ENCODE results near the gene PRIM2.
"Not testable (repeated sequence)": the region's sequence is repeated elsewhere in the genome, so short reads cannot be mapped to it uniquely, and the experiment has no call there.

The PRIM2 gene

DNA sequence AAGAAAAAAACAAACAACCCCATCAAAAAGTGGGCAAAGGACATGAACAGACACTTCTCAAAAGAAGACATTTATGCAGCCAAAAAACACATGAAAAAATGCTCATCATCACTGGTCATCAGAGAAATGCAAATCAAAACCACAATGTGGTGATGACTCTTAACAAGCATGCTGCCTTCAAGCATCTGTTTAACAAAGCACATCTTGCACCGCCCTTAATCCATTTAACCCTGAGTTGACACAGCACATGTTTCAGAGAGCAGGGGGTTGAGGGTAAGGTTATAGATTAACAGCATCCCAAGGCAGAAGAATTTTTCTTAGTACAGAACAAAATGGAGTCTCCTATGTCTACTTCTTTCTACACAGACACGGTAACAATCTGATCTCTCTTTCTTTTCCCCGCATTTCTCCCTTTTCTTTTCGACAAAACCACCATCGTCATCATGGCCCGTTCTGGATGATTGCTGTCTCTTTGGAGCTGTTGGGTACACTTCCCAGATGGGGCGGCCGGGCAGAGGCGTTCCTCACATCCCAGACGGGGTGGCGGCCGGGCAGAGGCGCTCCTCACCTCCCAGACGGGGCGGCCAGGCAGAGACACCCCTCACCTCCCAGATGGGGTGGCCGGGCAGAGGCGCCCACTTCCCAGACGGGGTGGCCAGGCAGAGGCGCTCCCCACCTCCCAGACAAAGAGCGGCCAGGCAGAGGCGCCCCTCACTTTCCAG is 7.2 kb upstream of the PRIM2 start:
- not testable (repeated sequence) for DNase-seq

DNA sequence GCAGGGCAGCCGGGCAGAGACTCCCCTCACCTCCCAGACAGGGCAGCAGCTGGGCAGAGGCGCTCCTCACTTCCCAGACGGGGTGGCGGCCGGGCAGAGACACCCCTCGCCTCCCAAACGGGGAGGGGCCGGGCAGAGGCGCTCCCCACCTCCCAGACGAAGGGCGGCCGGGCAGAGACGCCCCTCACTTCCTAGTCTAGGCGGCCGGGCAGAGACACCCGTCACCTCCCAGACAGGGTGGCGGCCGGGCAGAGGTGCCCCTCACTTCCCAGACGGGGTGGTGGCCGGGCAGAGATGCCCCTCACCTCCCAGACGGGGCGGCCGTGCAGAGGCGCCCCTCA is 6.6 kb upstream of the PRIM2 start:
- DNase-seq, result no peak

DNA sequence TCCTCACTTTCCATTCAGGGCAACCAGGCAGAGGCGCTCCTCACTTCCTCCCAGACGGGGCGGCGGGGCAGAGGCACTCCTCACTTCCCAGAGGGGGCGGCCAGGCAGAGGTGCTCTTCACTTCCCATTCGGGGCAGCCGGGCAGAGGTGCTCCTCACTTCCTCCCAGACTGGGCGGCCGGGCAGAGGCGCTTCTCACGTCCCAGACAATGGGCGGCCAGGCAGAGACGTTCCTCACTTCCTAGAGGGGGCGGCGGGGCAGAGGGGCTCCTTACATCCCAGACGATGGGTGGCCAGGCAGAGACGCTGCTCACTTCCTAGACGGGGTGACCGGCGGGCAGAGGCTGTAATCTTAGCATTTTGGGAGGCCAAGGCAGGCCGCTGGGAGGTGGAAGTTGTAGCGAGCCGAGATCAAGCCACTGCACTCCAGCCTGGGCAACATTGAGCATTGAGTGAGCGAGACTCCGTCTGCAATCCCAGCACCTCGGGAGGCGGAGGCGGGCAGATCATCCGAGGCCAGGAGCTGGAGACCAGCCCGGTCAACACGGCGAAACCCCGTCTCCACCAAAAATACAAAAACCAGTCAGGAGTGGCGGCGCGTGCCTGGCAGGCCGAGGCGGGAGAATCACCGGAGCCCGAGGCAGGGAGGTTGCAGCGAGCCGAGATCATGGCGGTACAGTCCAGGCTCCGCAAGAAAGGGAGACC is 6.0 kb upstream of the PRIM2 start:
- DNase-seq, result not testable (repeated sequence)

DNA sequence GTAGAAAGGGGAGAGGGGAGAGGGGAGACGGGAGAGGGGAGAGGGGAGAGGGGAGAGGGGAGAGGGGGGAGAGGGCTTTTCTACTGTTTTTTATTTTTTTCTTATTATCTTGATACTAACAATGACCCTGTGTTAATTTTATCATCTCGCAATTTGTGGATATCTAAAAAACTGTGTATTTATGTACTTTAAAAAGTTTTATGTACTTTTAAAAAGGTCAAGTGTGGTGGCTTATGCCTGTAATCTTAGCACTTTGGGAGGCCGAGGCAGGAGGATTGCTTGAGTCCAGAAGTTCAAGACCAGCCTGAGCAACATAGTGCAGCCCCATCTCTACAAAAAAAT is 5.5 kb upstream of the PRIM2 start:
- no peak for DNase-seq

DNA sequence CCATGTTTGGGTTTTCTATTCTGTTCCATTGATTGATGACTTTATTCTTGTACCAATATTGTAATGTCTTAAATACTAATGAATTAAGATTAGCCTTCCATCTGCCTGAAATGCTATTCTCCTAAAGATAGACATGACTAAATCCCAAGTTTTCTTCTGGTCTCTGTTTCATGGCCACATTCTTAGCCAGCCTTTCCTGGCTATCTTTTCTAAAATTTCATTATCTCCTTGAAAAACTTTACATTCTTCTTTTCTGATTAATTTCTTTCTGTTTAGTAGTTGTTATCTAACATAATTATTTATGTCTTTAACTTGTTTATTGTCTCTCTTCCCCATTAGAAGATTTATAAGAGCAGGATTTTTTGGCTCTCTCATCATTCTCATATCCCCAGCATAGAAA is 4.4 kb upstream of the PRIM2 start:
- DNase-seq, result no peak

DNA sequence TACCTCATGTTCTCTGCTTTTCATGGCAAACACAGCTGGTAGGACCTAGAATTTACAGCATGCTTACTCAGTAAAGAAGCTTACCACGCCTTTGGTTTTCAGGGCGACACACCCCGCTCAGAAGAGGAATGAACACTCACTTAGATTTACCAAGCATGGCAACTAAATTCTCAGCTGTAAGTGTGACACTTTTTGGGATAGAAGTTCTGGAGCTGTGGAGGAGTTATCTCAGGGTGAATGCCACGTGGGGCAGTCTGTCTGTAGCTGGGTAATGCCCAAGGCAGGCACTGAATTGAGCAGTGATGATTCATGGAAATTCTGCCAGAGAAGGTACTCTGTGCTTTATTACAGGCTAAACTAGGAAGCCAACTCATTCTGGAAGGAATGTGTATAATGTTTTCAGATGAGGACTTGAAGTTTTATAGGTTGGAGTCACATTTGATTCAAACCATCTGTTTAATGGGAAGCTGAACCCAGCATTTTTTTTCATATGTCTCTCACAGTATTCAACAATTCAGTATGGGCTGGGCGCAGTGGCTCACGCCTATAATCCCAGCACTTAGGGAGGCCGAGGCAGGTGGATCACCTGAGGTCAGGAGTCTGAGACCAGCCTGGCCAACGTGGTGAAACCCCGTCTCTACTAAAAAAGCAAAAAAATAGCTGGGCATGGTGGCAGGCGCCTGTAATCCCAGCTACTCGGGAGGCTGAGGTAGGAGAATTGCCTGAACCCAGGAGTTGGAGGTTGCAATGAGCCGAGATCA is 3.5 kb upstream of the PRIM2 start:
- DNase-seq, result no peak

DNA sequence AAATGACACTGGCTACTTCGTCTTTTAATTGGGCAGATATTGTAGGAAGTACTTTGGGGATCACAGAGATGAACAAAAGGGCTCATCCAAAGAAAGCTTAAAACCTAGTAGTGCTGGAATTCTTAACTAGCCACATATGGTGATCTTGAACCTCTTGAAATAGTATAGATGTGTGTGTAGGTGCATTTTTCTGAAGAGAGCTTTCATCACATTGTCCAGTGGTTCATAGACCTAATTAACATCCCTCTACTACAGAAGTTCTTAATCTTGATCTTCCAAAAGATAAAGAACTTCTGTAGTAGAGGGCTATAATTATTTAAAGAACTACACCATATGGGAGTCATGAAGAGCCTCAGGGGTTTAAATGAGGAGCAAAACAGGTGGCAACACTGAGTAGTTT is 2.3 kb upstream of the PRIM2 start:
- DNase-seq, result no peak

DNA sequence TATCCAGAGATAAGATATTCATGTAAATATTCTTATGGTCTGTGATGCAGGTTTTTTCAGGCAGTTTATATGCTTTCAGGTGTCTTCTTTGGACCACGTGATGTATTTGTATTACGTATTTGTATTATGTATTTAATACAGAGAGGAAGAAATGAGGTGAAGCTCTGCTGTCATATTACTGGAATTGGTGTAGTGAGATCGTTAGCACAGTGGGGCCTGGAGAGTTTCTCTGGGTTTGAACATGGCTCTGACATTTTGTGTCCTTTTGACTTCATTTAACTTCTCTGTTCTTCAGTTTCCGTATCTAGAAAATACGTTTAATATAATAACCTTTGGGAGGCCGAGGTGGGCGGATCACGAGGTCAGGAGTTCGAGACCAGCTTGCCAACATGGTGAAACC is 1.6 kb upstream of the PRIM2 start:
- no peak for DNase-seq

DNA sequence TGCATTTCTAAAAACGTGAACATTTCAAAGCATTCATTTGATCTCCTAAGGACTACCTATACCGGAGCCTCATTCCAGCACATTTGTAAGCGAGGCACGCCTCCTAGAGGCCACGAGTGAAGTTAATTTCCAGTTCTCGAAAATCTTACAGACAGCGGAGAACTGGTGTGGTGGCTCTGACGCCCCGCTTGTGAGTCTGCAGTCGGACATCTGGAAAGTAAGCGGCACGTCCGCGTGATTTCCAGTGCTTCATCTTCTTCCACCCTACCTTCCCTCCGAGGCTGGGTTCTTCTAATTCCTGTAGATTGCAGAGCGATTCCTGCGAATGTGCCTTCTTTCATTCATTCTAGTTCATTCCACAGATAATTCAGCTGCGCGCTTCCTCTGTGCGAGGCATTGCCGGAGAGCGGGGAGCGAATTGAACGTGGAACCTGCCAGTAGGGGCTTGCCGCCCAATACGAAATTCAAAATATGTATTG is 810 bp upstream of the PRIM2 start:
- peak; percentile 80 for DNase-seq

DNA sequence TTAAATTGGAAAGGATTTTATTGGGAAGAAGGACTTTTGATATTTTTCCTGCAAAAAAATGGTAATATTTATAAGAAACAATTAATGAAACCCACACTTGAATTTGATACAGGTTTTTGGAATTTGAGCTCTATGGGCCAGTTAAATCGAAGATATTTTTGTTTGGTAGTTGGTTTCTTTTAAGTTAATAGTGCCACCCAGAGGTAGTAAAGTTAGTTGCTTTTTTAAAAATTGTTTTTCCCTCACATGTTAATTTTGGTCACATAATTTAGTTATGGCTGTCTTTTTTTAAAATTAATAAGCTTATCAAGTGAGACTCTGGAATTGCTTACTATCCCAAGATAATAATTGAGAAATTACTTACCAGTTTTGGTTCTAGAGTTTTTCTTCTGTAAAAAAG is 7.1 kb downstream of the PRIM2 start:
- peak; percentile 40 for DNase-seq

DNA sequence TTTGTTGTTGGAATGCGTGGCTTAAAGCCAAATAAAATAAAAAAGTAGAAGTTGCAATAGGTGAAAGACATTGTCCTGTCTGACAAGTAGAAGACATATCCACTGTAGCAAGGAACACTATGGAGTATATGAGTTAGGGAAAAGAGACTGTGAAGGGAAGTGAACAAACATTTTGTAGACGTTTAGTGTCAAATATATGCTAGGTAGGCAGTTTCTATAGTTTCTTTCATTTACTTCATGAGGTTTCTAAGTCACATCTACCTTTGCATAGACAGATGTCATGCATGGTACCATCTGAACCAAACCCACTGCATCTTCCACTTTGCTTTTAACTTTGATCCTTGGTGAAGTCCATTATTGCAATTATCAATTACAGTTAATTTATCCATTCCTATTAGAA is 9.9 kb downstream of the PRIM2 start:
- no peak for DNase-seq

DNA sequence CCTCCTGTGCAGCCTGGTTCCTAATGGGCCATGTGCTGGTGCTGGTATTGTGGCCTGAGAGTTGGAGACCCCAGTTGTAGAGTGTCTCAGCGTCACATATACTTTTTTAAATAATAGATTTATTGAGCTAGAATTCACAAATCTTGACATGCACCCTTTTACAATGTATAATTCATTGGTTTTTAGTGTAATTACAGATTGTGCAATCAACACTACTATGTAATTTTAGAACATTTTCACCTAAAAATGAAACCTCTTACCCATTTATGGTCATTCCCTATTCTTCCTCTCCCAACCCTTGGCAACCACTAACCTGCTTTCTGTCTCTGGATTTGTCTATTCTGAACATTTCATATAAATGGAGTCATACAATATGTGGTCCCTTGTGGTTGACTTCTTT is 10.6 kb downstream of the PRIM2 start:
- no peak for DNase-seq

DNA sequence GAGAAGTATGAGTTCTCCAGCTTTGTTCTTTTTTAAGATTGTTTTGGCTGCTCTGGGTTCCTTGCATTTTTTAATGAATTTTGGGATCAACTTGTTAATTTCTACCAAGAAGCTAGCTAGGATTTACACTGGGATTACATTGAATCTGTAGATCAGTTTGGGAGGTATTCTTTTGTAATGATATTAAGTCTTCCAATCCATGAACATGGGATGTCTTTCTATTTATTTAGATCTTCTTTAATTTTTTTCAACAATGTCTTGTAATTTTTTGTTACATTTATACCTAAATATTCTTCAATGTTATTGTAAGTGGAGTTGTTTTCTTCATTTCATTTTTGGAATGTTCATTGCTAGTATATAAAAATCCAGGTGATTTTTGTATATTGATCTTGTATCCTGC is 12.5 kb downstream of the PRIM2 start:
- DNase-seq, result no peak

DNA sequence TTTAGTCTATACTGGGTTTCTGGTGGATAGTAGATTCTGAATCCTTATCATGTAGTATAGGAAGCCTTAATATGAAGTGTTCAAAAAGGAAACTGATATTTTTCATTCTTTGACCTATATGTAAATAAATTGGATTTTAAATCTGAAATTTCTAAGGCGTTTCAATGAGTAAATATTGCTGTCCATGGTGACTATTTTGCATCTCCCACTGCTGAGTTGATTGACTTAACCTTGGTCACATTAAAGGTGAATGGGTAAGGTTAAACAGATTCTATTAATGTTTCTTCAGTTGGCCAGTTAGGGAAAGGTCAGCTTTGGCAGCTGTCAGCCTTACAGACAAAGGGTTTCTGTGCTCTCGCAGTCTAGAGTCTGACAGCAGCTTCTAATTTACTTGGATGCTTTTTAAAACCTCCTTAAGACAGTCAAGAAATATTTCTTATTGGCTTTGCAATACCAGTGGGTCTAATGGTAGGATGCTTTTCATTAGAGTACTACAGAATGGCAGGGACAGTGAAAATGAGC is 24.8 kb downstream of the PRIM2 start:
- DNase-seq, result no peak

DNA sequence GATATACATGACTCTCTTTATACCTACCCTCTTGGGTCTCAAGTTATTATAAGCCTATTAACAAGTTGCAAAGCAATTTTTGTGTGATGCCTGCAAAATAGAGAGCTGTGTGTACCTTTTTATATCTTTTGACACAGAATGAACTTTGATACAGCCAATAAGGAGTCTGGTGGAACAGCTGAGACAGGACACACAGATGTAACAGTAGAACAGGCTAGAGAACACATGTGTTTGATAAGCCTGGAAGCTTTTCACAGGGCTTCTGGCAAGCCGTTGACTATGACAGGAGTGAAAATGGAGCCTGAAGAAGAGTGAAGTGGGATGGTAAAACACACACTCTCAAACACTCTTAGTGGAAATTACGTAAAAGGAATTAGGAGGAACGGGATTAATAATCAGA is 25.9 kb downstream of the PRIM2 start:
- DNase-seq, result not testable (repeated sequence)

DNA sequence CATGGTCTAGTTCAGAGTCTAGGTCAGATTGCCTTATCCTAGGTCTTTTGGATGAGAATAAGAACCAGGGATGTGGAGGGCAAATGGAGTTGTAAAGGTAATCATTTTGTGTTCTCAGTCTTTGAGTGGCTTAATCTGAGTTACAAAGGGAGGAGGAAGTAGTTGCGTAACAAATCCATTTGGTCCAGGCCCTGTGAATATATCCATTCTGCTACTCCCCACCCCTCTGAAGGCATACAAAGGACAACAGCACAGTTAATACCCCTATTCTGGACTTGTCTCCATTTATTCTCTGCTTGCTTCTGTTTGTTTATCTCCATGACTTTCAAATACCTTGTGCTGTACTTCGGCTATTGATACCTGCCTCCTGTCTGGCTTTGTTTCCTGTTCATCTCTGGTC is 29.3 kb downstream of the PRIM2 start:
- not testable (repeated sequence) for DNase-seq

DNA sequence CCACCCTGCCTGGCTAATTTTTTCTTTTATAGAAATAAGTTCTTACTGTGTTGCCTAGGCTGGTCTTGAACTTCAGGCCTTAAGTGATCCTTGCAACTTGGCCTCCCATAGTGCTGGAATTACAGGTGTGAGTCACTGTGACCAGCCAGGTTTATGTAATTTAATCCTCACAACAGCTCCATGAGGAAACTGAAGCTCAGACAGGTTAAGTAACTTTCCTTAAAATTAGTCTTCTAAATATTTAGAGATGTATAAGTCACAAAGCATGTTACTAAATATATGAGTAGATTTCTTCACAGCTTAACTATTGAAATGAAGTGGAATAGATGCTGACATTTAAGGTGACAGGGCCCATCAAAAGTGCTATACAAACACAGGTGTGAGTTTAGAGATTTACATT is 30.2 kb downstream of the PRIM2 start:
- DNase-seq, result not testable (repeated sequence)

DNA sequence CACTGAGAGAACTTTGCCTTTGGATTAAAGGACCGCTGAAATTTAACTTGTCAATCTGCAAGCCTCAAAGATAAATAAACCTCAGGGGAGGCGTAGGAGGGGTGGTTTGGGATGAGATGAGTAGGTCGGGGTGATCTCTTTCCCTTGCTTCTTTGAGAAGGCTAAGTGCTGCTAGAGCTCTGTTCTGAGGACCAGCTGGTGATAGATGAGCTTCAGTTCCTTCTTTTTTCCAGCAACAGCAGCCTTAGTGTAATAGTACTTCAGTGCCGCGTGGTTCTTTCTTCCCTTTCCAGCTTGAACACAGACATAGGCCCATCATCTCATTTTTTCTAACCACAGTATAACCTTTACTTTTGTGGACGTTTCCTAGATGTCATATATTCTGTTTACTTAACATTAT is 33.0 kb downstream of the PRIM2 start:
- DNase-seq, result not testable (repeated sequence)

DNA sequence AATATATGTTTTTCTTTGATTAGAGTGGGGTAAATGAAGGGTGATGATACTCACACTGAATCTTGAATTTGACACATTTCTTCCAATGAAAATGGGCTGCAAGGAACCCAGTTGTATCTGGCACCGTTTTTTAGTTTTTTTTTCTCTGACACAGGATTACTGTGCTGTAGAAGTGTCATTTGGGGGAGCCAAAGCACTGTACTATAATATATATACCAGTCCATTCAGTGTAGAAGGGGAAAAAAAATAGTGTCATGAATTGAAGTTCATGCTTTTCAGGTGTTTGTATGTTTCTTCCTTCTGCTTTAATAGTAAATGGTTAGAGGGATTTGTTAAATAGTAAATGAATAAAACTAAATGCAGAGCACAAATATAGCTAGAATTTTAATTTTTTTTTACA is 35.2 kb downstream of the PRIM2 start:
- not testable (repeated sequence) for DNase-seq

DNA sequence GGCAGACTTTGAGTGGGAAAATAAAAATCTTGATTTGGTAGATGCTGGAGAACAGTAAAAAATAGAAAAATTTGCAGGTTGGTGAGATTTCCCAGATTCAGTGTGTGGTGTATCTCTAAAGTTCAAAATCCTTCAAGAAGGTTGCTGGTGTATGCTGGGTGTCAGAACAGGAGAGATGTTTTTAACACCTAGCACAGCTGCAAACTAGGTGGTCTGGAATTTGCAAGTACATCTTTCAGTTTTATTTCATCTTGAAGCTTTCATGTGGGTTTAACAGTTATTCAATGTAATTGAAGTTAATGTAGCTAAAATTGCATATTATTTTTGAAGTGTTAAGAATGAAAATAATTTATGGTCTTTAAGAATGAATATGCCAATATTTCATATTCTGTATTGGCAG is 40.9 kb downstream of the PRIM2 start:
- peak; percentile 8 for DNase-seq

DNA sequence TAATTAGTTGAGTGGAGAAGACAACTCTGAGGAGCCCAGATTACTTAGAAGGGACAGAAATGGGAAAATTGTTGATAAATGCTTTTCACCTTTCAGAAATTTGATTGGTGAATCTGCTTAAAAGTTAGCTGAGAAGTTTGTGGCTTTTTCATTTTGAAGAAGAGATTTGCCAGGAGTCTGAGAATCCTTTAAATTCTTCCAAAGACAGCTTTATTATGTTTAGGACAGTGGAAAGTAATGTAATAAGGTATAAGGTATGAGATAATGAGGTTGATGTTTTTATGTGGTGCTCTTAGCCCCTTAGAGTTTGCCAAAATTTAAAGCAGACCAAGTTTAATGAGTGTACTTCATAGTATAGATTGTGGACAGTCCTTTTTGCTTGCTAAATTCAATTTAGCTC is 42.3 kb downstream of the PRIM2 start:
- DNase-seq, result not testable (repeated sequence)

DNA sequence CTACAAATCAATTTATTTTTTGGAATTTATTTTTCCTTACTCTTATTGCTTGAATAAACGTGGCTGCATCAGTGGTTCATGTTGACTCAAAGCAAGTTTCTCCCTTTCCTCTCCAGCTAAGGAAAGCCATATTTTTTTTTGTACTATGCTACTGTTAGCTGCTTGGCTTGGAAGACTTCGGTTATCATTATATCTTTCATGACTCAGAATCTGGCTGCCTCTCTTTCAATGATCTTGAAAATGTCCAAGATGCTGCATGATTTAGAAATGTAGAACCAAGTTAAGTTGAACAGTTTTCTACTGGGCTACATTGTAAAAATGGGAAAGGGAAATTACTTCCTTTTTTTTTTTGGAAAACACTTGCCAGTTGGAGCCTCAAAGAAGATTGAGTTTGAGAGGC is 44.9 kb downstream of the PRIM2 start:
- not testable (repeated sequence) for DNase-seq

DNA sequence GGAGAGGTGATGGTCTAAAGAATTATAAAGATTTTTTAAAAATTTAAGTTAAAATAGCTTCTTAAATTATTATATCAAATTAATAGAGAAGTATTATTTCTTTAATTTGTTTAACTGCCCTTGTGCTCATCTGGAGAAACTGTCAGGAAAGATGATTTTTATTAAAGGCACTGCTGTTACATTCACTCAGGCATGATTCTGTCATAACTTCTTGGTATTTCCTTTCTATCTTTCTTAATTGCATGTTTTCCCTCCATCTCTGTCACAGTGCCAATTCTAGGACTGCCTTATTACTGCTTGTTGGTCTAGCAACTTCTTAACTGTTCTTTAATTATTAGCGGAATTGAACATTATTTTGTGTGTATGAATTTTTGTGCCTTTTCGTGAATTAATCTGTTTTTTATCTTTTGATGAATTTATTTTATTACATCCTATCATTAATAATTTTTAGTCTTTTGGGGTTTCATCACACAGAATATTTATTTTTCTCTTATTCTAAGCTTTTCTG is 47.7 kb downstream of the PRIM2 start:
- not testable (repeated sequence) for DNase-seq

Data from CD4-positive, alpha-beta T cell treated with Interleukin-10 for 1 hour (primary cell).